WTC11 (cell line): ENCODE data around the gene PPP1R9A. TPM values are rescaled to one million over a fixed set of nuclear protein-coding genes. Genes with fewer than 3 reads are reported as not detected.

Experiments used
- ATAC-seq: fragments of 200-7000 bp; cut with Tn5 transposase; 2 replicates; pipeline ENCODE4 v1.10.0; 2021; ENCODE audit warnings: mild to moderate bottlenecking, moderate library complexity
- CTCF ChIA-PET: fragments of 300-600 bp; sonication (Branson Sonifier 250); formaldehyde crosslinking; loops from one replicate; lab custom pipeline; 2021; ENCODE audit warnings: antibody characterized with exemption; lab: Charles Lee
- POLR2A ChIA-PET: fragments of 350-600 bp; sonication (Branson Sonifier 250); formaldehyde crosslinking; loops from one replicate; lab custom pipeline; 2021; ENCODE audit warnings: antibody characterized with exemption; lab: Charles Lee
- DNase-seq: peaks from one replicate; pipeline ENCODE4 v3.0.0; 2021; ENCODE audit warnings: low spot score
- H3K27ac Mint-ChIP-seq: 2 replicates; pipeline ENCODE4 v1.8.0; 2021; ENCODE audit warnings: mixed read lengths
- H3K27me3 Mint-ChIP-seq: 2 replicates; pipeline ENCODE4 v1.8.0; 2021; ENCODE audit warnings: low read depth, mild to moderate bottlenecking, moderate library complexity, mixed read lengths
- H3K36me3 Mint-ChIP-seq: 2 replicates; pipeline ENCODE4 v1.8.0; 2021; ENCODE audit warnings: mixed read lengths
- H3K4me1 Mint-ChIP-seq: 2 replicates; pipeline ENCODE4 v1.8.0; 2022; ENCODE audit warnings: mixed read lengths
- H3K4me3 Mint-ChIP-seq: 2 replicates; pipeline ENCODE4 v1.8.0; 2021; ENCODE audit warnings: mild to moderate bottlenecking, moderate library complexity, mixed read lengths
- H3K9me3 Mint-ChIP-seq: 2 replicates; pipeline ENCODE4 v1.8.0; 2021; ENCODE audit warnings: mixed read lengths
- CREM ChIP-seq: sonication (generic); formaldehyde crosslinking; IDR thresholded peaks from 2 replicates; pipeline ENCODE4 v1.8.1; 2022; ENCODE audit warnings: mild to moderate bottlenecking, missing genetic modification reagents, moderate library complexity
- NFE2L1 ChIP-seq: sonication (generic); formaldehyde crosslinking; IDR thresholded peaks from 2 replicates; pipeline ENCODE4 v1.8.1; 2023; ENCODE audit warnings: missing genetic modification reagents
- NFYB ChIP-seq: sonication (generic); formaldehyde crosslinking; conservative IDR thresholded peaks from 2 replicates; pipeline ENCODE4 v1.8.0; 2022; ENCODE audit warnings: low read depth, missing genetic modification reagents
- NR1H2 ChIP-seq: sonication (generic); formaldehyde crosslinking; IDR thresholded peaks from 2 replicates; pipeline ENCODE4 v1.9.0; 2021; ENCODE audit warnings: mild to moderate bottlenecking, moderate library complexity, missing genetic modification reagents
- PRRX2 ChIP-seq: fragments of 250-450 bp; sonication (Bioruptor Pico); IDR thresholded peaks from 2 replicates; pipeline ENCODE4 v1.8.0; 2021; ENCODE audit warnings: mild to moderate bottlenecking
- SP1 ChIP-seq: sonication (generic); formaldehyde crosslinking; conservative IDR thresholded peaks from 2 replicates; pipeline ENCODE4 v1.8.1; 2022; ENCODE audit warnings: missing genetic modification reagents
- ZBTB21 ChIP-seq: sonication (generic); formaldehyde crosslinking; IDR thresholded peaks from 2 replicates; pipeline ENCODE4 v1.8.1; 2023; ENCODE audit warnings: mild to moderate bottlenecking, missing genetic modification reagents, borderline replicate concordance
- ZNF138 ChIP-seq: sonication (generic); formaldehyde crosslinking; conservative IDR thresholded peaks from 2 replicates; pipeline ENCODE4 v1.8.1; 2022; ENCODE audit warnings: mild to moderate bottlenecking, moderate library complexity, missing genetic modification reagents
- ZNF416 ChIP-seq: fragments of 250-450 bp; sonication (Bioruptor Pico); IDR thresholded peaks from 2 replicates; pipeline ENCODE4 v1.9.0; 2021; ENCODE audit warnings: mild to moderate bottlenecking, inconsistent platforms
- total RNA-seq: library from RNA; stranded (reverse); gene quantifications from 3 replicates; pipeline ENCODE4 v1.2.3, GENCODE V29; 2021
- TF ChIP-seq, protein P1 (sequence below): fragments of 250-450 bp; sonication (Bioruptor Pico); IDR thresholded peaks from 2 replicates; pipeline ENCODE4 v2.1.2; 2022; ENCODE audit warnings: mild to moderate bottlenecking, moderate library complexity
- TF ChIP-seq, protein P2 (sequence below): sonication (generic); formaldehyde crosslinking; IDR thresholded peaks from 2 replicates; pipeline ENCODE4 v1.8.1; 2022; ENCODE audit warnings: mild to moderate bottlenecking, moderate library complexity, missing genetic modification reagents
- TF ChIP-seq, protein P3 (sequence below): sonication (generic); formaldehyde crosslinking; IDR thresholded peaks from 2 replicates; pipeline ENCODE4 v1.8.0; 2022; ENCODE audit warnings: mild to moderate bottlenecking, missing genetic modification reagents
- TF ChIP-seq, protein P4 (sequence below): sonication (generic); formaldehyde crosslinking; conservative IDR thresholded peaks from 2 replicates; pipeline ENCODE4 v1.8.1; 2023; ENCODE audit warnings: mild to moderate bottlenecking, low read depth, missing genetic modification reagents, moderate library complexity

Gene PPP1R9A
- total RNA-seq, 1 experiment from 2014 or later, result 16.8 TPM

DNA sequence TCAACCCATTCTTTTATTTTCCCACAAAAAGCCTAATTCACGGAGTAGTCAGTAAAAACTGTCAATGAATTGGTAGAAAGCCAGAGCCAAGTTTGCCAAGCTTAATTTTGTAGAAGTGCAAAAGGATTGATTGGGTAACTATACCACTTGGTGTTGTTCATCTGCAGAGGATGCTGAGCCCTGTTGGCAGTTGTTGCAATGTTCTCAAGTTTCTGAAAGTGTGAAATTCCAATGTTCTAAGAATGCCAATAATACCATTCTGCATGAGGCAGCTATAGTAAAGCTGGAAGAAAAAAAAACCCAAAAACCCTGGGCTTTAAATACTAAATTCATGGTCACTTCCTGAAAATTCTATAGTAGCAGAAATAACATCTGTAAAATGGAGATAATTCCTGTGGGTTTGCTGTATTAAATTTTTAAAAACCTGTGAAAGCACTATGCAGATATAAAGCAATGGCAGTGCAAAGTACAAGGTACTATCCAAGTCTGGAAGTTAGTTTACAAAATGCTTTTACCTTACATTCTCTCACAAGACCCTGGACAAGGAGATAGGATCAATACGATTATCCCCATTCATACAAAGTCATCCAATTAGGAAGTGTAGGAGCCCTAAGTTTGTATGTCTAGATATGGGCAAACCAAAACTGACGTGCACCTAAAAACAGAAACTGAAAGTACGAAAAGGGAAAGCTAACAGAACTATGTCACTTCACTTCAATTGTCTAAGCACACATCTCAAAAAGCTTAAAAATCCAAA lies 423.0 kb downstream of the PPP1R9A start:
- ATAC-seq, result no peak
- CTCF ChIA-PET, result interaction anchor here (0.9 to 1.0 kb wide), 2 partner anchors 66 to 360 kb away, joined by 3 read pairs; partner anchors contain the start of gene PON3
- H3K27ac Mint-ChIP-seq, result no peak overlapping the region
- H3K4me3 Mint-ChIP-seq, result no peak overlapping the region
- DNase-seq, result no peak
- peaks cover 5% of the 10 kb centered on the region for H3K27me3 Mint-ChIP-seq
- no peak for TF ChIP-seq NR1H2 (CRISPR knock-in tag)
- TF ChIP-seq, all 79 proteins: peak for 0
- Mint-ChIP-seq H3K36me3 (no peaks in the 10 kb centered on the region), H3K4me1 (peaks cover 3% of the 10 kb centered on the region), H3K9me3 (peaks cover 21% of the 10 kb centered on the region; the same call in 1 of the 2 replicates)
- POLR2A ChIA-PET, result no interaction called here

DNA sequence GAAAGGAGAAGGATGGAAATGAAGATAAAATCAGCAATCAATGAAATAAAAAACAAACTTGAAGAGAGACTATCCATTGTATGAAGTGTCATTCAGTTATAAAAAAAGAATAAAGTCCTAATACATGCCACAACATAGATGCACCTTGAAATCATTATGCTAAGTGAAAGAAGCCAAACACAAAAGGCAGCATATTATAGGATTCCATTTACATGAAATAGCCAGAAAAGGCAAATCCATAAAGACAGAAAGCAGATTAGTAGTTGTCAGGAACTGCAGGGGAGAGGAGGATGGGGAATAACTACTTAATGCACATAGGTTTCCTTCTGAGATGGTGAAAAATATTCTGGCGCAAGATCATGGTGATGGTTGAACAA lies 423.6 kb downstream of the PPP1R9A start:
- no peak overlapping the region for H3K27ac Mint-ChIP-seq
- ChIA-PET POLR2A (no interaction called here), CTCF (interaction anchor here (0.9 to 1.0 kb wide), 2 partner anchors 65 to 359 kb away, joined by 3 read pairs; partner anchors contain the start of gene PON3)
- H3K4me3 Mint-ChIP-seq, result no peak overlapping the region
- DNase-seq, result no peak
- peaks cover 3% of the 10 kb centered on the region for H3K4me1 Mint-ChIP-seq
- no peaks in the 10 kb centered on the region; the same call in none of the 2 replicates for H3K27me3 Mint-ChIP-seq
- no peak for ATAC-seq
- H3K36me3 Mint-ChIP-seq, result no peaks in the 10 kb centered on the region
- TF ChIP-seq NFE2L1 (CRISPR knock-in tag) (no peak), ZNF416 (CRISPR knock-in tag) (no peak), ZBTB21 (no peak), ZNF138 (CRISPR knock-in tag) (no peak), NFYB (no peak), PRRX2 (no peak)
- TF ChIP-seq, protein P1, sequence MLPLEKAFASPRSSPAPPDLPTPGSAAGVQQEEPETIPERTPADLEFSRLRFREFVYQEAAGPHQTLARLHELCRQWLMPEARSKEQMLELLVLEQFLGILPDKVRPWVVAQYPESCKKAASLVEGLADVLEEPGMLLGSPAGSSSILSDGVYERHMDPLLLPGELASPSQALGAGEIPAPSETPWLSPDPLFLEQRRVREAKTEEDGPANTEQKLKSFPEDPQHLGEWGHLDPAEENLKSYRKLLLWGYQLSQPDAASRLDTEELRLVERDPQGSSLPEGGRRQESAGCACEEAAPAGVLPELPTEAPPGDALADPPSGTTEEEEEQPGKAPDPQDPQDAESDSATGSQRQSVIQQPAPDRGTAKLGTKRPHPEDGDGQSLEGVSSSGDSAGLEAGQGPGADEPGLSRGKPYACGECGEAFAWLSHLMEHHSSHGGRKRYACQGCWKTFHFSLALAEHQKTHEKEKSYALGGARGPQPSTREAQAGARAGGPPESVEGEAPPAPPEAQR (CRISPR knock-in tag), result no peak
- H3K9me3 Mint-ChIP-seq, result peaks cover 18% of the 10 kb centered on the region; the same call in 1 of the 2 replicates

DNA sequence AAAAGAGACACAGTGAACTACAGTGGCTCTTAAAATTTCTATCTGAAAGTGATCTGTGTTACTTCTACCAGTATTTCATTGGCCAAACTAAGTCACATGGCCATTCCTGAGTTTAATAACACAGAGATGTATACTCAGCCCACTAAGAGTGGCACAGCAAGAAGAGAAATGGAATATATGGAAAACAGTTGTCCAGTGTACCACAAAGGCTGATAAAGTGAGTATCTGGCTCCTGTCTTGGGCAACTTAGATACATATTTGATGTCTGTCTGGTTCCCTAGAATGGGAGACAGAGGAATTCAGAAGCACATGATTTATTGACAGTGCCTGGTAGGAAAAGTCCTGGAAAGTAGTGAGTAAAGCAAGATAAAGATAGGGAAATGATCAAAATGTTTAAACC lies 427.1 kb downstream of the PPP1R9A start:
- H3K4me1 Mint-ChIP-seq, result peaks cover 3% of the 10 kb centered on the region
- TF ChIP-seq CREM (CRISPR knock-in tag), result no peak
- no peak overlapping the region for H3K27ac Mint-ChIP-seq
- no peaks in the 10 kb centered on the region for H3K36me3 Mint-ChIP-seq
- ATAC-seq (no peak), DNase-seq (no peak)
- ChIA-PET CTCF (no interaction called here), POLR2A (no interaction called here)
- peaks cover 3% of the 10 kb centered on the region; the same call in 1 of the 2 replicates for H3K9me3 Mint-ChIP-seq
- no peak overlapping the region for H3K4me3 Mint-ChIP-seq
- H3K27me3 Mint-ChIP-seq, result no peaks in the 10 kb centered on the region

DNA sequence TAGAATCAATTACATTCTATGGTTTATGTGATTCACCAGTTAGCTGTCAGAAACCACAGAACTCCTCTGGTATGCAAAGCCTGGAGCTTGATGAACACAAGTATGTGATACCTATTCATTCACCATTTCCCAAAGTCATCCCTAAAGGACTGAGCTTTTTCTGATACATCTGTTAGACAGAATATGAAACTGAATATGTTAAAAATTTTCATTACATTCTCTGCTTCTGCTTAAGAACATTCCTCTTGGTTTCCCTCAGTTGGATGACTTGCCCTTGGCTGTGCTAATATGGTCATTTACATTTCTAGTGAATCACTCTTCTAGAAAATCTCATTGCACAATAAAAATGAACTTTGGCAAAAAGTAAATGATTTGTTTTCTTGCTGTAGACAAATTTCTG lies 427.7 kb downstream of the PPP1R9A start:
- POLR2A ChIA-PET, result no interaction called here

More for the DNA sequence above, 427.7 kb downstream of the PPP1R9A start:
- ATAC-seq, result no peak
- no peak for DNase-seq
- no peak overlapping the region for H3K27ac Mint-ChIP-seq
- peaks cover 3% of the 10 kb centered on the region; the same call in 1 of the 2 replicates for H3K9me3 Mint-ChIP-seq
- TF ChIP-seq, protein P2, sequence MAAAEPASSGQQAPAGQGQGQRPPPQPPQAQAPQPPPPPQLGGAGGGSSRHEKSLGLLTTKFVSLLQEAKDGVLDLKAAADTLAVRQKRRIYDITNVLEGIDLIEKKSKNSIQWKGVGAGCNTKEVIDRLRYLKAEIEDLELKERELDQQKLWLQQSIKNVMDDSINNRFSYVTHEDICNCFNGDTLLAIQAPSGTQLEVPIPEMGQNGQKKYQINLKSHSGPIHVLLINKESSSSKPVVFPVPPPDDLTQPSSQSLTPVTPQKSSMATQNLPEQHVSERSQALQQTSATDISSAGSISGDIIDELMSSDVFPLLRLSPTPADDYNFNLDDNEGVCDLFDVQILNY (CRISPR knock-in tag), result no peak
- TF ChIP-seq, protein P3, sequence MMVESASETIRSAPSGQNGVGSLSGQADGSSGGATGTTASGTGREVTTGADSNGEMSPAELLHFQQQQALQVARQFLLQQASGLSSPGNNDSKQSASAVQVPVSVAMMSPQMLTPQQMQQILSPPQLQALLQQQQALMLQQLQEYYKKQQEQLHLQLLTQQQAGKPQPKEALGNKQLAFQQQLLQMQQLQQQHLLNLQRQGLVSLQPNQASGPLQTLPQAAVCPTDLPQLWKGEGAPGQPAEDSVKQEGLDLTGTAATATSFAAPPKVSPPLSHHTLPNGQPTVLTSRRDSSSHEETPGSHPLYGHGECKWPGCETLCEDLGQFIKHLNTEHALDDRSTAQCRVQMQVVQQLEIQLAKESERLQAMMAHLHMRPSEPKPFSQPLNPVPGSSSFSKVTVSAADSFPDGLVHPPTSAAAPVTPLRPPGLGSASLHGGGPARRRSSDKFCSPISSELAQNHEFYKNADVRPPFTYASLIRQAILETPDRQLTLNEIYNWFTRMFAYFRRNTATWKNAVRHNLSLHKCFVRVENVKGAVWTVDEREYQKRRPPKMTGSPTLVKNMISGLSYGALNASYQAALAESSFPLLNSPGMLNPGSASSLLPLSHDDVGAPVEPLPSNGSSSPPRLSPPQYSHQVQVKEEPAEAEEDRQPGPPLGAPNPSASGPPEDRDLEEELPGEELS, result no peak
- TF ChIP-seq, protein P4, sequence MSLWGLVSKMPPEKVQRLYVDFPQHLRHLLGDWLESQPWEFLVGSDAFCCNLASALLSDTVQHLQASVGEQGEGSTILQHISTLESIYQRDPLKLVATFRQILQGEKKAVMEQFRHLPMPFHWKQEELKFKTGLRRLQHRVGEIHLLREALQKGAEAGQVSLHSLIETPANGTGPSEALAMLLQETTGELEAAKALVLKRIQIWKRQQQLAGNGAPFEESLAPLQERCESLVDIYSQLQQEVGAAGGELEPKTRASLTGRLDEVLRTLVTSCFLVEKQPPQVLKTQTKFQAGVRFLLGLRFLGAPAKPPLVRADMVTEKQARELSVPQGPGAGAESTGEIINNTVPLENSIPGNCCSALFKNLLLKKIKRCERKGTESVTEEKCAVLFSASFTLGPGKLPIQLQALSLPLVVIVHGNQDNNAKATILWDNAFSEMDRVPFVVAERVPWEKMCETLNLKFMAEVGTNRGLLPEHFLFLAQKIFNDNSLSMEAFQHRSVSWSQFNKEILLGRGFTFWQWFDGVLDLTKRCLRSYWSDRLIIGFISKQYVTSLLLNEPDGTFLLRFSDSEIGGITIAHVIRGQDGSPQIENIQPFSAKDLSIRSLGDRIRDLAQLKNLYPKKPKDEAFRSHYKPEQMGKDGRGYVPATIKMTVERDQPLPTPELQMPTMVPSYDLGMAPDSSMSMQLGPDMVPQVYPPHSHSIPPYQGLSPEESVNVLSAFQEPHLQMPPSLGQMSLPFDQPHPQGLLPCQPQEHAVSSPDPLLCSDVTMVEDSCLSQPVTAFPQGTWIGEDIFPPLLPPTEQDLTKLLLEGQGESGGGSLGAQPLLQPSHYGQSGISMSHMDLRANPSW (CRISPR knock-in tag), result no peak
- TF ChIP-seq SP1 (CRISPR knock-in tag), result no peak
- H3K4me3 Mint-ChIP-seq, result no peak overlapping the region
- peaks cover 3% of the 10 kb centered on the region for H3K4me1 Mint-ChIP-seq
- H3K36me3 Mint-ChIP-seq, result no peaks in the 10 kb centered on the region
- H3K27me3 Mint-ChIP-seq, result no peaks in the 10 kb centered on the region
- CTCF ChIA-PET, result no interaction called here
